Measurements from ENCODE around the gene PCSK2.

DNA sequence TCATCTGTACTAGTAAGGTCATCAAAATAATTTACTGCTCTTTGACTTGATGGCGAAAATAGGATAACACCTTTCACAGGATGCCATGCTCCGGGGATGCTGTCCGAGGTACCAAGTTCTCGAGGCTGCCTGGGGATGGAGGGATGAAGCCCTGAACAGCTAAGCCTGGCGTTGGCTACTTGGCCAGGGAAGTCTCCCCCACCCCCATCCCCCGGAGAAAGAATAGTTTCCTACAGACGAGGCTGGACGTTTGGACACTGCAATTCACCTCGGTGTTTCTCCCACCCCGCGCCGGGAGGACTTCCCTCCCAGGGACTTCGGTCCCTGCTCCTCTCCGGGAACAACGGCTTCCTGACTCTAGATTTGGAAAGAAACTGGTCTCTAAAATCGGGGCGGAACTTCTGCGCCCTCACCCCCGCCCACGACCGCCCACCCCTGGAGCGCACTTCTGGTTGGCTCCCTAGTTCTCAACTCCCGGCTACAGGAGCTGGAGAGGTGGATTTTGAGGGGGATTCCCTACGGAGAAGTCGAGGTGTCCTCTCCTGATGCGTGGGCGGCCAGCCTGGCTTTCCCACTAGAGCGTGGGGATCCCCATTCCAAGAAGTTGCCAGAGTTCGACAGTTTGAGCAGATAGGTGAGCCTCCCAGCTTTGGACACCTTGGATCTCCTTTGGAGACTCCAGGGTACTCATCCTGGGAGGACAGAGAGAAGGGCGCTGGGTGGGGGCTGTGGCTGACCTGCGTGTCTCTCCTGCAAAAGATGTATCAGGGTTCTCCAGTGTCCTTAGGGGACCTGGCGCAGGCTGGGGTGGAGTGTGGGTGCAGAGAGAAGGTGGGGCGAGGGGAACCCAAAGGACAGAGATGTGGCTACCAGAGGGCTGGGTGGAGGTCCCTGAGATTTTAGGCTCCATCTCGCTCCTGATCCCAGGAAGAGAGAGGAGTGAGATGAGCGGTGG lies 1.1 kb downstream of the PCSK2 start:
- TF ChIP-seq POLR2AphosphoS5 (IDR thresholded peaks at IDR 0.05; ENCODE audit: low read depth, low read length) (no peak), POLR2A (IDR thresholded peaks at IDR 0.05; ENCODE audit: low read depth, low read length) (no peak)
